Occipital lobe (tissue), 2 donors: ENCODE data around the gene PDE6C. TPM values are rescaled to one million over a fixed set of nuclear protein-coding genes. Genes with fewer than 3 reads are reported as not detected.

Experiments used
- DNase-seq: peaks from one replicate; lab custom pipeline; 2025; lab: John Stamatoyannopoulos, UW
- total RNA-seq: library from RNA; depleted of rRNA; stranded (reverse); fragments of >200 nt; gene quantifications from one replicate; pipeline ENCODE4 v1.2.3, GENCODE V29; 2014

Gene PDE6C
- total RNA-seq, 1 donor from 2014 or later = not detected

- DNase-seq = no peak
Observed at GRCh38 chr10:93701866-93702209, 89.5 kb downstream of the PDE6C start.

GRCh38 chr10:93702210-93703001 is 90.1 kb downstream of the PDE6C start, which contains the start of gene FRA10AC1:
FRA10AC1 (minus strand) TSS chr10:93702592; CDS start chr10:93700106, 2,486 bp downstream.
- DNase-seq = peak; percentile 90

DNA sequence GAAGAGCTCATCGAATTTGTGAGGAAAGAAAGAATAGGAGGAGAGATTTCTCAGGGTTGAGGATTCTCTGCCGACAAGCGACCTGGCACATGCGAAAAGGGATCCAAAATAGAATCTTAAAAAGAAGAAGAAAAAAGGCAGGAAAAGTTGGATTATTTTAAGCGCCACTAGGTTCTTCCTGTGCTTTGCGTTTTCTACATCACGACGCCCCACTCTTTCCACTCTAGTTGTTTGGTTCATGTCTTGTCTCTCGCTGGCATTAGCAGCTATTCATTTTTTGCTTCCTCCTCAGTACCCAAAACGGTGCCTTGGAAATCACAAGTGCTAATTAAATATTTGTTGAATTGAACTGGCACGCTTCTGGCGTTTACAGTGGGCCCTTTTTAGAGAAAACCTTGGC is 90.7 kb downstream of the PDE6C start:
- no peak for DNase-seq

GRCh38 chr10:93703841-93704240 is 91.5 kb downstream of the PDE6C start:
- DNase-seq = no peak

DNA sequence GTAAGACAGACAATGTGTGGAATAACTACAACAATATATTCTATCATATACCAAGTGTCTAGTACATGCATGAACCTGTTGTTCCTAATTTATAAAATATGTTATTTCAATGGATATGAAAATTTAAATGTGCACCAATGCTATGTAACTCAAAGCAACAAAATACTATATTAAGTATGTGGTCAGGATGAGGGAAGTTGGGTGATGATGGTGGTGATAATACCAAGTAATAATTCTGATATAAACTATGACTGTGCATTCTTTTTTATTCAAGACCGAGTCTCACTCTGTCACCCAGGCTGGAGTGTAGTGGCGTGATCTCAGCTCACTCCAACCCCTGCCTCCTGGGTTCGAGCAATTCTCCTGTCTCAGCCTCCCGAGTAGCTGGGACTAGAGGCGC is 92.1 kb downstream of the PDE6C start:
- no peak for DNase-seq

DNA sequence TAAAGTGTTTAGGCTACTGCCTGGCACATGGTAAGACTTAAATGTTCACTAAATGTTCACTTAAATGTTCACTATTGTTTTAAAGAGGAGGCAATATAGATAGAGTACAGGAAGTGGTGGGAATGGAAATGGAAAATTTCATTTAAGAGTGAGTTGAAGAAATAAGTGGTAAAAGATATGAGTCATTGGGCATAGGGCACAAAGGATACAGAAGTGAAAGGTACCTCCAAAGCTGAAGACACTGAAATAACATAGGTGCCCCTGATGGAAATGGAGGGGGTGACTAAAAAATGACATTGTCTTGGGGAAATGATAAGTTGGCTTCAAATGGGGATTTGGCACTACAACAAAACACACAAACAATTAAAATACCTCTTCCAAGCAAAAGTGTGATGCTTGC is 95.3 kb downstream of the PDE6C start:
- DNase-seq = no peak

DNA sequence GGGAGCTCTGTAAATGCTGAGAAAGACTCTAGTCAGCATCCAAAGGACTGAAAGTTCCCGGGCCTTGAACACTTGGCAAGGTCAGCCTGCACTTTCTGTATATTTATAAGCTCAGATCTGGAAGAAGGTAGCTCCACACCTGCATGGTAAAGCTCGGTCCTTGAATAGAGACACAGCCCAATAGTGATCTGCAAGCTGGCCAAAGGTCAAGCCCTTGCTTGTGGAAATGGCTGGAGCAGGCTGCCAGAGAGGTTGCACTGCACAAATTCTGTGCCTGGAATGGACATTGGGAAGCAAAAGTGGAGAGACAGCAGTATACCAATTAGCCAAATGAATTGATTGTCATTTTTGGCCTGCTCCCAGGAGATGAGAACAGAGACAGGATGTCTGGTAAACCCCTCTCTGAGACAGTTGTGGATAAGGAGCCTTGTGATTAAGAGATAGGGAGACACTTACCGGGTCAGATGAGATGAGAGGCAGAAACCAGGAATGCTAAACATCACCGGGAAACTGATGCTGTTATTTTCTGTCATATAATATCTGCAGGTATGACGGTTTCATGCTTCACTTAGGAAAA is 98.1 kb downstream of the PDE6C start:
- DNase-seq = no peak

- no peak for DNase-seq
Observed at GRCh38 chr10:93711891-93712290, 99.6 kb downstream of the PDE6C start.

GRCh38 chr10:93712593-93712992 is 100.3 kb downstream of the PDE6C start:
- no peak for DNase-seq

GRCh38 chr10:93715345-93715744 is 103.0 kb downstream of the PDE6C start:
- no peak for DNase-seq

Other genes starting within 250 kb of the PDE6C start
- 3.6 TPM for gene MYOF, start 130.2 kb upstream of the PDE6C start, total RNA-seq
- gene CEP55, start 115.9 kb upstream of the PDE6C start, total RNA-seq = 1.9 TPM
- not detected for gene FFAR4, start 45.9 kb upstream of the PDE6C start, total RNA-seq
- 1.4 TPM for gene RBP4, start 11.3 kb upstream of the PDE6C start, total RNA-seq
- gene FRA10AC1, start 90.1 kb downstream of the PDE6C start, total RNA-seq = 36.3 TPM
- 66.1 TPM for gene LGI1, start 145.4 kb downstream of the PDE6C start, total RNA-seq